Fibroblast of lung (primary cell): ENCODE results near the gene CNTN4. TPM values are rescaled to one million over a fixed set of nuclear protein-coding genes. Genes with fewer than 3 reads are reported as not detected.

Source experiments
- DNase-seq, 2 donors: peaks; one replicate each; pipeline versions ENCODE4 v3.0.0 to v3.0.0-alpha.2; 2010; ENCODE audit warnings: low read depth in 2 of 2
- H2AFZ ChIP-seq: 2 replicates; pipeline ENCODE4 v1.5.1; 2012; ENCODE audit warnings: low read length, control low read depth, inconsistent platforms
- H3K27ac ChIP-seq: 2 replicates; pipeline ENCODE4 v1.5.1; 2011; ENCODE audit warnings: low read length, control low read depth; ENCODE audit not compliant: insufficient read depth
- H3K27me3 ChIP-seq: 2 replicates; pipeline ENCODE4 v1.5.1; 2011; ENCODE audit warnings: mild to moderate bottlenecking, low read length; ENCODE audit not compliant: control insufficient read depth, insufficient read depth
- H3K36me3 ChIP-seq: 2 replicates; pipeline ENCODE4 v1.5.1; 2011; ENCODE audit warnings: low read length; ENCODE audit not compliant: control insufficient read depth, insufficient read depth
- H3K4me1 ChIP-seq: 2 replicates; pipeline ENCODE4 v1.5.1; 2011; ENCODE audit warnings: low read length; ENCODE audit not compliant: control insufficient read depth, insufficient read depth; ENCODE audit errors: extremely low read depth
- H3K4me2 ChIP-seq: 2 replicates; pipeline ENCODE4 v1.5.1; 2011; ENCODE audit warnings: low read length, control low read depth; ENCODE audit not compliant: insufficient read depth; ENCODE audit errors: extremely low read depth
- H3K4me3 ChIP-seq, 4 experiments: fragments of 200-600 bp in 1 of 4; sonication (generic) in 1 of 4; replicated peaks in 1 of 4; 2 replicates each; pipeline ENCODE4 v1.5.1; 2011 to 2016; ENCODE audit warnings: low read length in 4 of 4, low read depth in 3 of 4, mild to moderate bottlenecking in 3 of 4, control low read depth in 2 of 4, inconsistent platforms in 1 of 4, mixed read lengths in 1 of 4; ENCODE audit not compliant: insufficient read depth in 1 of 4; ENCODE audit errors: control extremely low read depth in 1 of 4
- H3K79me2 ChIP-seq: 2 replicates; pipeline ENCODE4 v1.5.1; 2012; ENCODE audit warnings: mild to moderate bottlenecking, low read length, inconsistent platforms; ENCODE audit not compliant: control insufficient read depth, insufficient read depth
- H3K9ac ChIP-seq: 2 replicates; pipeline ENCODE4 v1.5.1; 2011; ENCODE audit warnings: mild to moderate bottlenecking, low read length, control low read depth; ENCODE audit not compliant: insufficient read depth
- H3K9me3 ChIP-seq: 2 replicates; pipeline ENCODE4 v1.5.1; 2012; ENCODE audit warnings: low read depth, low read length; ENCODE audit not compliant: control insufficient read depth, insufficient read depth
- H4K20me1 ChIP-seq: 2 replicates; pipeline ENCODE4 v1.5.1; 2011; ENCODE audit warnings: low read length; ENCODE audit not compliant: control insufficient read depth, insufficient read depth; ENCODE audit errors: extremely low read depth
- CTCF ChIP-seq, 2 donors: IDR thresholded peaks in 1 of 2; conservative IDR thresholded peaks in 1 of 2; 1 replicate in 1 of 2; 2 replicates in 1 of 2; pipeline ENCODE4 v1.5.1; 2011 to 2012; ENCODE audit warnings: low read length in 2 of 2, control low read depth in 1 of 2, inconsistent platforms in 1 of 2, low read depth in 1 of 2, mild to moderate bottlenecking in 1 of 2
- EZH2 ChIP-seq: IDR thresholded peaks from 2 replicates; pipeline ENCODE4 v1.5.1; 2012; ENCODE audit warnings: low read length, control low read depth, mild to moderate bottlenecking; ENCODE audit errors: missing control alignments
- polyA plus RNA-seq, 2 donors: library from polyadenylated mRNA; depleted of rRNA in 1 of 2; stranded (reverse) in 1 of 2; unstranded in 1 of 2; fragments of >200 nt; gene quantifications; 2 replicates each; pipeline ENCODE4 v1.2.1, GENCODE V29; 2011 to 2012; ENCODE audit warnings: missing spikeins in 1 of 2
- total RNA-seq: library from RNA; depleted of rRNA; stranded (reverse); fragments of >200 nt; gene quantifications from 2 replicates; pipeline ENCODE4 v1.2.1, GENCODE V29; 2014

The CNTN4 gene
- total and polyA plus RNA-seq, 2 donors (not counting 1 experiment from before 2014, with no cell fraction given) = 0.17 to 0.69 TPM

GRCh38 chr3:2211568-2211967, 112.9 kb downstream of the CNTN4 start:
- Histone ChIP-seq H3K9ac (no peak overlapping the region), H3K9me3 (no peaks in the 10 kb centered on the region), H3K36me3 (no peaks in the 10 kb centered on the region), H3K4me3 (no peak overlapping the region), H3K79me2 (no peaks in the 10 kb centered on the region), H2AFZ (no peak overlapping the region), H4K20me1 (no peaks in the 10 kb centered on the region), H3K4me1 (no peaks in the 10 kb centered on the region), H3K27me3 (no peaks in the 10 kb centered on the region), H3K27ac (no peak overlapping the region), H3K4me2 (no peak overlapping the region)
- DNase-seq = no peak
- TF ChIP-seq CTCF (conservative IDR thresholded peaks at IDR 0.05 in 1 of 2, IDR thresholded peaks at IDR 0.05 in 1 of 2; ENCODE audit: low read depth in 1 of 2, low read length in 2 of 2) (no peak), EZH2 (no peak)

DNA sequence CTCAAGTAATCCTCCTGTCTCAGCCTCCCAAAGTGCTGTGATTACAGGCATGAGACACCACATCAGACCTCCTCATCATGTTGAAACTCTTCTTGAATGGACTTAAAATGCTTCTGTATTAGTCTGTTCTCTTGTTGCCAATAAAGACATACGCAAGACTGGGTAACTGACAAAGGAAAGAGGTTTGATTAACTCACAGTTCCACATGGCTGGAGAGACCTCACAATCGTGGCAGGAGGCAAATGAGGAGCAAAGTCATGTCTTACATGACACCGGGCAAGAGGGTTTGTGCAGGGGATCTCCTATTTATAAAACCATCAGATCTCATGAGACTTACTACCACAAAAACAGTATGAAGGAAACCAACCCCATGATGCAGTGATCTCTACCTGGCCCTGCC, 113.5 kb downstream of the CNTN4 start:
- Histone ChIP-seq H4K20me1 (no peaks in the 10 kb centered on the region), H3K27ac (no peak overlapping the region), H3K4me2 (no peak overlapping the region), H3K79me2 (no peaks in the 10 kb centered on the region), H3K9ac (no peak overlapping the region), H3K4me3 (no peak overlapping the region), H3K4me1 (no peaks in the 10 kb centered on the region), H3K9me3 (no peaks in the 10 kb centered on the region), H3K27me3 (no peaks in the 10 kb centered on the region), H3K36me3 (no peaks in the 10 kb centered on the region), H2AFZ (no peak overlapping the region)
- no peak for DNase-seq
- TF ChIP-seq CTCF (conservative IDR thresholded peaks at IDR 0.05 in 1 of 2, IDR thresholded peaks at IDR 0.05 in 1 of 2; ENCODE audit: low read depth in 1 of 2, low read length in 2 of 2) (no peak), EZH2 (no peak)

DNA sequence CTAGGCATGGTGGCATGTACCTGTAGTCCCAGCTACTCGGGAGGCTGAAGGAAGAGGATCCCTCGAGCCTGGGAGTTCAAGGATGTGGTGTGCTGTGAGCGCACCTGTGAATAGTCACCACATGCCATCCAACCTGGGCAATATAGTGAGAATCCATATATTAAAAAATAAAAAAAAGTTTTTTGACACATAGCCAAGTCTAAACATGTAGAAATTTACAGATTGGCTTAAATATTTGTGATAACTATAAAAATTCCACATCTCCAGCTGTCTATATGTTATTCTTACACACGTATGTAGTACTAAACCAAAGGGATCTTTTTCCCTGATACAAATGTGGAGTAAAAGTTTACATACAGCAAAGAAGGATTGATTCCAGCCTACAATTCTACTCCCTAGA, 119.7 kb downstream of the CNTN4 start:
- no peaks in the 10 kb centered on the region for H3K79me2 ChIP-seq
- H3K27ac ChIP-seq = no peak overlapping the region
- no peak overlapping the region for H3K4me3 ChIP-seq
- no peaks in the 10 kb centered on the region for H4K20me1 ChIP-seq
- H3K4me1 ChIP-seq = no peaks in the 10 kb centered on the region
- no peaks in the 10 kb centered on the region for H3K36me3 ChIP-seq
- no peak for DNase-seq
- no peaks in the 10 kb centered on the region for H3K27me3 ChIP-seq
- TF ChIP-seq EZH2 (no peak), CTCF (conservative IDR thresholded peaks at IDR 0.05 in 1 of 2, IDR thresholded peaks at IDR 0.05 in 1 of 2; ENCODE audit: low read depth in 1 of 2, low read length in 2 of 2) (no peak)
- no peak overlapping the region for H2AFZ ChIP-seq
- H3K9me3 ChIP-seq = no peaks in the 10 kb centered on the region
- H3K4me2 ChIP-seq = no peak overlapping the region
- no peak overlapping the region for H3K9ac ChIP-seq
